GM12873 (cell line): Measurements from ENCODE around the gene SLC30A3.

Source experiments
- TF ChIP-seq, protein P1 (sequence below): IDR thresholded peaks from 2 replicates; pipeline ENCODE4 v1.5.1; 2012; ENCODE audit warnings: low read depth, mild to moderate bottlenecking, moderate library complexity, low read length, control low read depth; ENCODE audit not compliant: insufficient read depth; ENCODE audit errors: missing control alignments

Gene SLC30A3

GRCh38 chr2:27284996-27285395 is 22.1 kb upstream of the SLC30A3 start:
- TF ChIP-seq, protein P1, sequence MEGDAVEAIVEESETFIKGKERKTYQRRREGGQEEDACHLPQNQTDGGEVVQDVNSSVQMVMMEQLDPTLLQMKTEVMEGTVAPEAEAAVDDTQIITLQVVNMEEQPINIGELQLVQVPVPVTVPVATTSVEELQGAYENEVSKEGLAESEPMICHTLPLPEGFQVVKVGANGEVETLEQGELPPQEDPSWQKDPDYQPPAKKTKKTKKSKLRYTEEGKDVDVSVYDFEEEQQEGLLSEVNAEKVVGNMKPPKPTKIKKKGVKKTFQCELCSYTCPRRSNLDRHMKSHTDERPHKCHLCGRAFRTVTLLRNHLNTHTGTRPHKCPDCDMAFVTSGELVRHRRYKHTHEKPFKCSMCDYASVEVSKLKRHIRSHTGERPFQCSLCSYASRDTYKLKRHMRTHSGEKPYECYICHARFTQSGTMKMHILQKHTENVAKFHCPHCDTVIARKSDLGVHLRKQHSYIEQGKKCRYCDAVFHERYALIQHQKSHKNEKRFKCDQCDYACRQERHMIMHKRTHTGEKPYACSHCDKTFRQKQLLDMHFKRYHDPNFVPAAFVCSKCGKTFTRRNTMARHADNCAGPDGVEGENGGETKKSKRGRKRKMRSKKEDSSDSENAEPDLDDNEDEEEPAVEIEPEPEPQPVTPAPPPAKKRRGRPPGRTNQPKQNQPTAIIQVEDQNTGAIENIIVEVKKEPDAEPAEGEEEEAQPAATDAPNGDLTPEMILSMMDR, result no peak

DNA sequence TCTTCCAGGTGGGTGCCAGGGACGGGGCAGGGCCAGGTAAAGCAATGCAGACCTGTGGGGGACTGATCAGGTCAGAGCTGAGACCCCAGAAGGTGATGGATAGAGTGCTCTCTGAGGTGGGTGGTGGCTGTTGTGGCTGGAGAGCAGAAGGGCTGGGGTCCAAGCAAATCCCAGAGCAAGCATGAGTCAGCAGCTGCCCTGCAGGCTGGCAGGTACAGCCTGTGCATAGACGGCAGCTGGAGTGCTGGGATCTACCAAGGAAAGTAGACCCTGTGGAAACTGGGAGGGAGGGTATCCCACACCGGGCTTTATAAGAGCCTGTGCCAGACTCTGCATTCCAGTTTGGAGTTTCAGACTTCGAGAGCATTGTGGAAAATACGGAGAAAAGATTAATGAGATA is 20.0 kb upstream of the SLC30A3 start:
- TF ChIP-seq, protein P1, result no peak

DNA sequence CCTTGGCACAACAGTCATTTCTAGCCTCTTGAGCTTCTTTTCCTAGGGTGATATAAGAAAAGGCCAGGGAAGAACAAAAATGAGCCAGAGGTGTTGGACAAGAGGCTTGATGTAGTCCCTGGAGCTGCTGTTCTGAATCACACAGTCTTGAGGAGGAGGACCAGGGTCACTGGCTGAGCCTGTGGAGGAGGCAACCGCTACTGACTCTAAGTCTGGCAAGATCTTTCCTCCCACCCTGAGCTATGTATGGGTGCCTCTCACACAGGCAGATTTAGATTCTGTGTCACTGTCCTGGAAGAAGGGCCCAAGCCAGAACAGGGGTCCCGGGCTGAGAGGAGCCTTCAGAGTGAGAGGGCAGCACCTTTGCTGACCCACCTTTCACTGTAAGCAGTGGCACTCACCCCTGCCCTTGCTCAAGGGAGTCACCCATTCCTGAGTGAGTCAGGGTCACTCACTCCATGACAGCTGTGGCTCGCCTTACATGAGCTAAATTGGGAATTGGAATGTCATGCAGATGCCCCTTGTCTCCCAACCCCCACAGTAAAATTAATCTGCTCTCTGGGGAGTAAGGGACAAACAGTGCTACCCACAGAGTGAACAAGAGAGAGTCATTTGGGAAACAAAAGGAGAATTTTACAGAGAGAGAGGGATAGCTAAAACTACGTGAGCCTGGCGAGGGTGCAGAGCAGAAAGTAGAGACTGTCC is 19.2 kb upstream of the SLC30A3 start, which contains the start of gene TRIM54:
TRIM54 (plus strand) TSS at position 575 of the 705 bp plus-strand sequence. CDS start 303 bp downstream, outside the sequence.
- TF ChIP-seq, protein P1, result no peak

GRCh38 chr2:27281442-27281841 is 18.6 kb upstream of the SLC30A3 start:
- TF ChIP-seq, protein P1, result no peak

DNA sequence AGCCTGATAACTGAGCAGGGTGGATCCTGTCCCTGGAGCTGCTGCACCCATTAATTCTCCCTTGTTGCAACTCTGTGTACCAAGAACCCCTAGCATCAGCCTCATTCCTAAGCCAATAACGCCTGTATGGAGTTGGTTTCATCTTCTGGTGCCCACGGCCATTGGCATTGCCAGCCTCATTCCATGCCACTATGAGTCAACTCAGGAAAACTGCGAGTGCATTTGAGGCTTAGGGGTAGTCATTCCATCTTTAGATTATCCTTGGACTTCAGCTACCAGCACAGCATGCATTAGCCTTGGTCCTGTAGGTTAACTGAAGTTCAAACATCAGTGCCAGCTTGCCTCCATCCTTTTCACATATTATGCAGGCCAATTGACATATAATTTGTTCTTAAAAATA is 18.0 kb upstream of the SLC30A3 start:
- TF ChIP-seq, protein P1, result no peak

- TF ChIP-seq, protein P1, result no peak
Measured at GRCh38 chr2:27278010-27278409, 15.2 kb upstream of the SLC30A3 start.

- TF ChIP-seq, protein P1, result no peak
Measured at GRCh38 chr2:27275211-27276150, 12.6 kb upstream of the SLC30A3 start, which contains the start of gene DNAJC5G. Gene DNAJC5G, plus strand, starts transcription at chr2:27275433. Its CDS starts 1,296 bp downstream, at chr2:27276729.
